ENCODE data around the gene KCMF1. TPM values are rescaled to one million over a fixed set of nuclear protein-coding genes. Genes with fewer than 3 reads are reported as not detected.

KCMF1 gene
- total RNA-seq, 4 donors from 2014 or later, result 41.5 to 97.3 (median 55.5) TPM

DNA sequence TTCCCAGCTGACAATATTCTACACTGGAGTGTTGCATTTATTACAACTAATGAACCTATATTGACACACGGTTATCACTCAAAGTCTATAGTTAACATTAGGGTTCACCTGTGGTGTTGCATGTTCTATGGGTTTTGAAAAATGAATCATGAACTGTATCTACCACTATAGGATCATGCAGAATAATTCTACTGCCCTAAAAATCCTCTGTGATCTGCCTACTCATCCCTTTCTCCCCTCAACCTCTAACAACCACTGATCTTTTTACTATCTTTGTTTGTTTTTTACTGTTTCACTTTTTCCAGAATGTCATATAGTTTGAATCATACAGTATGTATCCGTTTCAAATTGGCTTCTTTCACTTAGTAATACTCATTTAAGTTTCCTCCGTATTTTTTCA is 114.6 kb downstream of the KCMF1 start:
- TF ChIP-seq, protein P1, sequence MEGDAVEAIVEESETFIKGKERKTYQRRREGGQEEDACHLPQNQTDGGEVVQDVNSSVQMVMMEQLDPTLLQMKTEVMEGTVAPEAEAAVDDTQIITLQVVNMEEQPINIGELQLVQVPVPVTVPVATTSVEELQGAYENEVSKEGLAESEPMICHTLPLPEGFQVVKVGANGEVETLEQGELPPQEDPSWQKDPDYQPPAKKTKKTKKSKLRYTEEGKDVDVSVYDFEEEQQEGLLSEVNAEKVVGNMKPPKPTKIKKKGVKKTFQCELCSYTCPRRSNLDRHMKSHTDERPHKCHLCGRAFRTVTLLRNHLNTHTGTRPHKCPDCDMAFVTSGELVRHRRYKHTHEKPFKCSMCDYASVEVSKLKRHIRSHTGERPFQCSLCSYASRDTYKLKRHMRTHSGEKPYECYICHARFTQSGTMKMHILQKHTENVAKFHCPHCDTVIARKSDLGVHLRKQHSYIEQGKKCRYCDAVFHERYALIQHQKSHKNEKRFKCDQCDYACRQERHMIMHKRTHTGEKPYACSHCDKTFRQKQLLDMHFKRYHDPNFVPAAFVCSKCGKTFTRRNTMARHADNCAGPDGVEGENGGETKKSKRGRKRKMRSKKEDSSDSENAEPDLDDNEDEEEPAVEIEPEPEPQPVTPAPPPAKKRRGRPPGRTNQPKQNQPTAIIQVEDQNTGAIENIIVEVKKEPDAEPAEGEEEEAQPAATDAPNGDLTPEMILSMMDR (IDR thresholded peaks at IDR 0.05), result no peak
- TF ChIP-seq POLR2AphosphoS5 (IDR thresholded peaks at IDR 0.05) (no peak), EP300 (IDR thresholded peaks at IDR 0.05; ENCODE audit: low read depth) (no peak), POLR2A (IDR thresholded peaks at IDR 0.05) (no peak)
- H3K36me3 ChIP-seq, result no peaks in the 10 kb centered on the region
- 52% methylated on average over 3 of the region's 3 CpGs; no CpG with 5 or more reads in 1 of the 2 donors for WGBS, 2 donors (ENCODE audit: low coverage in 1 of 2)
- peaks cover 0 to 7% of the 10 kb centered on the region in 2 donors for H3K9me3 ChIP-seq
- intact Hi-C loops (cut with DNase I; ENCODE audit: low total_unique reads), result no loop called here
- no peak for DNase-seq
- H3K4me3 ChIP-seq, result no peak overlapping the region
- in situ Hi-C loops (cut with MboI; ENCODE audit: low pct_ligation_motif_present in 1 of 4, low pct_unique_long_range_greater_than_20kb in 1 of 4, low sequenced_read_pairs in 3 of 4), result no loop called here
- no peaks in the 10 kb centered on the region for H3K4me1 ChIP-seq
- H3K27me3 ChIP-seq, result peaks cover 7% of the 10 kb centered on the region
- H3K27ac ChIP-seq, result no peak overlapping the region

DNA sequence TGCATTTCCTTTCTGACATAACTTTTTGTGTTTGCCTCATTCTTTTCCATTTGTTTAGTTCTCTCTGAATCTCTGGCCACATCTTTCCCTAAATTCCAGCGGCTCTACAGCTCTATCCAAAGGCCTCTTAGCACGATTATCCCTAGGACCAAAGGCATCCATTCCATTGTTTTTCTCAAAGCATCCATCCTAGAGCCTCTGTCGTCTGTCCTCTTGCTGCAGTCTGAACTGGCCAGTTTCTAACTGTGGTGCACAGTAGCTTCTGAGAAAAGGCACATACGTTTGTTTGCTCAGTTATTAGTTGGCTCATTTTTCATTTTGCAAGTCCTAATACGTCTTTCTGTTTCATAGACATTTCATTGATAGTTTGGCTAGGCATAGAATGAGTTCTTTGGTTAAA is 116.6 kb downstream of the KCMF1 start:
- Histone ChIP-seq H3K36me3 (no peaks in the 10 kb centered on the region), H3K4me1 (no peaks in the 10 kb centered on the region), H3K4me3 (no peak overlapping the region), H3K9me3 (no peaks in the 10 kb centered on the region), H3K27me3 (peaks cover 7% of the 10 kb centered on the region), H3K27ac (no peak overlapping the region)
- no peak for DNase-seq
- in situ Hi-C loops (cut with MboI; ENCODE audit: low pct_ligation_motif_present in 1 of 4, low pct_unique_long_range_greater_than_20kb in 1 of 4, low sequenced_read_pairs in 3 of 4), result no loop called here
- no peak for TF ChIP-seq EP300 (IDR thresholded peaks at IDR 0.05; ENCODE audit: low read depth)
- no peak for TF ChIP-seq POLR2A (IDR thresholded peaks at IDR 0.05)
- TF ChIP-seq, protein P1 (IDR thresholded peaks at IDR 0.05), result no peak
- no peak for TF ChIP-seq POLR2AphosphoS5 (IDR thresholded peaks at IDR 0.05)
- intact Hi-C loops (cut with DNase I; ENCODE audit: low total_unique reads), result no loop called here
- WGBS, 2 donors (ENCODE audit: low coverage in 1 of 2), result 87 to 94% methylated on average over 3 to 5 of the region's 5 CpGs

DNA sequence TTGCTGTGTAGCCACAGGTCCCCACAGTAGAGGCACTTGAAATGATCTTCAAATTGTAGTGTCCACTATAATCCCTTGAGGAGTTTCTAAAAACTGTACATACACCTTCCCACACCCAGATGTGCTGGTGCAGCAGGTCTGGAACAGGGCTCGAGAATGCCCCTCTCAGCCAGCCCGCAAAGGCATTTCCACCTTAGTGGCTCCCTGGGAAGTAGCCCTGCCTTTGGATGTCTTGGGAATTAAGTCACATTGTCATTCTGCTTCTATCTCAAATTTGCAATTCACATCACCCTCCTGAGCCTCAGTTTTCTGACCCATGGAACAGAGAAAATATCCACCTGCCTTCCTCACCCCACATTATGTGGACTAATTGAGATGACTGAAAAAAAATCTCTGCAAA is 118.0 kb downstream of the KCMF1 start:
- Histone ChIP-seq H3K4me3 (no peak overlapping the region), H3K36me3 (no peaks in the 10 kb centered on the region), H3K4me1 (no peaks in the 10 kb centered on the region), H3K27ac (no peak overlapping the region), H3K27me3 (peaks cover 7% of the 10 kb centered on the region), H3K9me3 (no peaks in the 10 kb centered on the region)
- no peak for DNase-seq
- intact Hi-C loops (cut with DNase I; ENCODE audit: low total_unique reads) (no loop called here), in situ Hi-C loops (cut with MboI; ENCODE audit: low pct_ligation_motif_present in 1 of 4, low pct_unique_long_range_greater_than_20kb in 1 of 4, low sequenced_read_pairs in 3 of 4) (no loop called here)
- TF ChIP-seq POLR2A (IDR thresholded peaks at IDR 0.05), result no peak
- no peak for TF ChIP-seq POLR2AphosphoS5 (IDR thresholded peaks at IDR 0.05)
- no peak for TF ChIP-seq EP300 (IDR thresholded peaks at IDR 0.05; ENCODE audit: low read depth)
- TF ChIP-seq, protein P1 (IDR thresholded peaks at IDR 0.05), result no peak
- 60 to 87% methylated on average over 1 to 2 of the region's 2 CpGs for WGBS, 2 donors (ENCODE audit: low coverage in 1 of 2)

DNA sequence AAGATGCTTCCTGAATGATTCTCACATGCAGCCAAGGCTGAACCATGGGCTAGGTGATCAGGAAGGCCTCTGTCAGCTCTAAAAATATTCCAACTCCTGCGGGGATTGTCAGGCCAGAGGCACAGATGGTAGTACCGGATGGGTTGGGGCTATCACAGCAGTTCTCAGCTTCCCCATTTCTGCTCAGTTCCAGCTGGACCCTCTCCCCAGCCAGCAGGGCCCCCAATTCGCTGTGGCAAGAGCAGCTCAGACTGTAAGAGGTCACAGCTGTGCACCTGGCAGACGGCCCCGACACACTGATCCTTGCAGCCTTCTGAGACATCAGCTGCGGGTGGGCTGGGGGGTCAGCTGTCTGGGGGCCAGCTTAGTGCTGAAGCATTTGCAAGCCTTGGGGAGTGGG is 118.6 kb downstream of the KCMF1 start:
- H3K27ac ChIP-seq, result no peak overlapping the region
- peaks cover 7% of the 10 kb centered on the region for H3K27me3 ChIP-seq
- no peaks in the 10 kb centered on the region for H3K9me3 ChIP-seq
- in situ Hi-C loops (cut with MboI; ENCODE audit: low pct_ligation_motif_present in 1 of 4, low pct_unique_long_range_greater_than_20kb in 1 of 4, low sequenced_read_pairs in 3 of 4) (no loop called here), intact Hi-C loops (cut with DNase I; ENCODE audit: low total_unique reads) (no loop called here)
- no peak overlapping the region for H3K4me3 ChIP-seq
- WGBS, 2 donors (ENCODE audit: low coverage in 1 of 2), result 57 to 72% methylated on average over 3 to 6 of the region's 6 CpGs
- TF ChIP-seq POLR2AphosphoS5 (IDR thresholded peaks at IDR 0.05), result no peak
- TF ChIP-seq, protein P1 (IDR thresholded peaks at IDR 0.05), result no peak
- no peak for TF ChIP-seq POLR2A (IDR thresholded peaks at IDR 0.05)
- TF ChIP-seq EP300 (IDR thresholded peaks at IDR 0.05; ENCODE audit: low read depth), result no peak
- no peaks in the 10 kb centered on the region for H3K36me3 ChIP-seq
- no peaks in the 10 kb centered on the region for H3K4me1 ChIP-seq
- DNase-seq, result no peak

All from transverse colon (tissue), 4 donors.